ENCODE results near the gene LRRC71.

LRRC71 gene

DNA sequence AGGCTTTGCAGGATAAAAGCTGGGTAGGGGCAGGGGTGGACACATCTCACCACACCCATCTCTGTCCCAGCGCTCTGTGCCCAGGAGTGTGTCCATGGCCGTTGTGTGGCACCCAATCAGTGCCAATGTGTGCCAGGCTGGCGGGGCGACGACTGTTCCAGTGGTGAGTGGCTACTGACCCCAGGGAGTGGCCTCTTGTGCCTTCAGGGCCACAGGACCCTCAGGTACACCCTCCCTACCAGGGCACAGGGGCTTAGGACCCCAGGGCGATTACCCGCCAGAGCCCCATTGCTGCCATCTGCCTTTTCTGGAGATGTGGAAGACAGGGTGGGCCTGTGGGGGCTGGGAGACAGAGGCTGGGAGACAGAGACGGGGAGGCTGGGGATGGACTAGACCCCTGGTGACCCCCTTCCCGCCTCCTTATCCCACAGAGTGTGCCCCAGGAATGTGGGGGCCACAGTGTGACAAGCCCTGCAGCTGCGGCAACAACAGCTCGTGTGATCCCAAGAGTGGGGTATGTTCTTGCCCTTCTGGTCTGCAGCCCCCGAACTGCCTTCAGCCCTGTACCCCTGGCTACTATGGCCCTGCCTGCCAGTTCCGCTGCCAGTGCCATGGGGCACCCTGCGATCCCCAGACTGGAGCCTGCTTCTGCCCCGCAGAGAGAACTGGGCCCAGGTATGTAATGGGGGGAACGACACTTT is 14.1 kb upstream of the LRRC71 start:
- no peak for DNase-seq (ENCODE audit: low spot score)
- TF ChIP-seq, protein P1, sequence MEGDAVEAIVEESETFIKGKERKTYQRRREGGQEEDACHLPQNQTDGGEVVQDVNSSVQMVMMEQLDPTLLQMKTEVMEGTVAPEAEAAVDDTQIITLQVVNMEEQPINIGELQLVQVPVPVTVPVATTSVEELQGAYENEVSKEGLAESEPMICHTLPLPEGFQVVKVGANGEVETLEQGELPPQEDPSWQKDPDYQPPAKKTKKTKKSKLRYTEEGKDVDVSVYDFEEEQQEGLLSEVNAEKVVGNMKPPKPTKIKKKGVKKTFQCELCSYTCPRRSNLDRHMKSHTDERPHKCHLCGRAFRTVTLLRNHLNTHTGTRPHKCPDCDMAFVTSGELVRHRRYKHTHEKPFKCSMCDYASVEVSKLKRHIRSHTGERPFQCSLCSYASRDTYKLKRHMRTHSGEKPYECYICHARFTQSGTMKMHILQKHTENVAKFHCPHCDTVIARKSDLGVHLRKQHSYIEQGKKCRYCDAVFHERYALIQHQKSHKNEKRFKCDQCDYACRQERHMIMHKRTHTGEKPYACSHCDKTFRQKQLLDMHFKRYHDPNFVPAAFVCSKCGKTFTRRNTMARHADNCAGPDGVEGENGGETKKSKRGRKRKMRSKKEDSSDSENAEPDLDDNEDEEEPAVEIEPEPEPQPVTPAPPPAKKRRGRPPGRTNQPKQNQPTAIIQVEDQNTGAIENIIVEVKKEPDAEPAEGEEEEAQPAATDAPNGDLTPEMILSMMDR (IDR thresholded peaks at IDR 0.05; ENCODE audit: extremely low read depth, missing control alignments), result no peak

DNA sequence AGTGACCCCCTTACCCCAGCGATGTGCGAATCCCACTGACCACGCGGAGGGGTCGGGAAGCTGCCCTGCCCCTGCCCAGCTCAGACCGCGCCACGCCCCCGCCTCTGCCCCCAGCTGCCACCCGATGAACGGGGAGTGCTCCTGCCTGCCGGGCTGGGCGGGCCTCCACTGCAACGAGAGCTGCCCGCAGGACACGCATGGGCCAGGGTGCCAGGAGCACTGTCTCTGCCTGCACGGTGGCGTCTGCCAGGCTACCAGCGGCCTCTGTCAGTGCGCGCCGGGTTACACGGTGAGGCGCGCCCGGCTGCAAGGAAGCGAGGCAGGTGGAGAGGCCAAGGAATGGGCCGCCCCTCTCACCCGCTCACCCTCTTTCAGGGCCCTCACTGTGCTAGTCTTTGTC is 11.9 kb upstream of the LRRC71 start:
- no peak for DNase-seq (ENCODE audit: low spot score)
- TF ChIP-seq, protein P1 (IDR thresholded peaks at IDR 0.05; ENCODE audit: extremely low read depth, missing control alignments), result no peak

DNA sequence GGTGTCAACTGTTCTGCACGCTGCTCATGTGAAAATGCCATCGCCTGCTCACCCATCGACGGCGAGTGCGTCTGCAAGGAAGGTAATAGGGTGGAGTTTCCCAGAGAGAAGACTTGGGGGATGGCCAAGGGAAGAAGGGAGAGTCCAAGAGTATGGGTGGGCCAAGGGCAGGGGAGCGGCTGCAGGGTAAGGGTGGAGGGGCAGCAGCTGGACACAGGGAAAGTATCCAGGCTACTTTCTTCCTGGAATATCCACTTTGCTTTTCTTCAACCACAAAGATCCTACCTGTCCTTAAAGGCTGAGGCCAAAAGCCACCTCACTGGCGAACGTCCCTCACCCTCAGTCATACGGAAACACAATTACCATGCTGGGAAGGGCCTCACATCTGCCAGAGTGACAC is 11.5 kb upstream of the LRRC71 start:
- no peak for DNase-seq (ENCODE audit: low spot score)
- TF ChIP-seq, protein P1 (IDR thresholded peaks at IDR 0.05; ENCODE audit: extremely low read depth, missing control alignments), result no peak

DNA sequence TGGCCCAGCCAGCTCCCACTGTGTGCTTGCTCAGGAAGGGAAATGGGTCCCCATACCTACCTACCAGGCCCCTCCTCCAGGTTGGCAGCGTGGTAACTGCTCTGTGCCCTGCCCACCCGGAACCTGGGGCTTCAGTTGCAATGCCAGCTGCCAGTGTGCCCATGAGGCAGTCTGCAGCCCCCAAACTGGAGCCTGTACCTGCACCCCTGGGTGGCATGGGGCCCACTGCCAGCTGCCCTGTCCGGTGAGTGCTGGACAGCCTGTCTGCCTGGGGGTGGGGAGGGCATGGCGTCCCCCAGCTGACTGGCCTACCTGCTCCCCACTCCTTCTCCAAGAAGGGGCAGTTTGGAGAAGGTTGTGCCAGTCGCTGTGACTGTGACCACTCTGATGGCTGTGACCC is 10.8 kb upstream of the LRRC71 start:
- TF ChIP-seq, protein P1 (IDR thresholded peaks at IDR 0.05; ENCODE audit: extremely low read depth, missing control alignments), result no peak
- no peak for DNase-seq (ENCODE audit: low spot score)

DNA sequence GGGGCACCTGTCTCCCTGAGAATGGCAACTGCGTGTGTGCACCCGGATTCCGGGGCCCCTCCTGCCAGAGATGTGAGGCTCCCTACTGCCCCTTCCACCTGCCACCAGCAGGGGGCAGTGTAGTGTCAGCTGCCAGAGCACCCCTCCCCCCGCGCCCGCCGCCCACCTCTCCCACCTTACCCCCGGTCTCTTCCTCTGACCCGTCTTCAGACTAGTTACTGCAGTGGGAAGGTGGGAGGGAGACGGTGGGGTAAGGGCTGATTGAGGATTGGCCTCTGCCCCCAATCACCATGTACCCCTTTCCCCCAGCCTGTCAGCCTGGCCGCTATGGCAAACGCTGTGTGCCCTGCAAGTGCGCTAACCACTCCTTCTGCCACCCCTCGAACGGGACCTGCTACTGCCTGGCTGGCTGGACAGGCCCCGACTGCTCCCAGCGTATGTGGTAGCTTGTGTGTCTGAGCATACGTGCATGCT is 10.1 kb upstream of the LRRC71 start:
- peak; percentile 87 for DNase-seq (ENCODE audit: low spot score)
- TF ChIP-seq, protein P1 (IDR thresholded peaks at IDR 0.05; ENCODE audit: extremely low read depth, missing control alignments), result peak; percentile 82

DNA sequence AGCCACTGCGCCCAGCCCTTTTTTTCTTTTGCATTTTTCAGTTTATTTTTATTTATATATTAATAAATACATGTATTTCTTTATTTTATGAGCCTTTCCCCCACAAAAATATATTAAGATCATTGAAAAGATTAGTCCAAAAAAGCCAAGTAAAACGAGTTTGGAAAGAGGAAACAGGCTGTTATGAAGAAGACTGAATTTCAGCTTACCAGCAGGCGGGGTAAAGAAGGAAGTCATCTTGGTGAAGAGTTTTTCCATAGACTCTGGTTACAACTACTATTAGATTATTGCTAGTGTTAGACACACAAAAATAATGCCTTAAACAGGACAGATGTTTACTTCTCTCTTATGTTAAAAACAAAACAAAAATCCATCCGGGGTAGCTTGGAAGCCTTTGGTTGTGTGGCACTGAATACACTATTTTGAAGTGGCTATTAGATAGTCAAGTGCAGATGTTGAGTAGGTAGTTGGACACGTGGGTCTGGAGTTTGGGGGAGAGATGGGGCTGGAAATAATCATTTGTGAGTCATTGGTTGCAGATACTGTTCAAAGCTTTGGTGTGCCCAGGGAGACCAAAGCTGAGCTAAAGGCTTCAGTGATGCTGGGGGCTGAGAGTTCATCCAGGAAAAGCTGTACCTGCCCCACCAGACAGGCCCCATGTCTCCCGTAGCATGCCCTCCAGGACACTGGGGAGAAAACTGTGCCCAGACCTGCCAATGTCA is 8.7 kb upstream of the LRRC71 start:
- no peak for DNase-seq (ENCODE audit: low spot score)
- TF ChIP-seq, protein P1 (IDR thresholded peaks at IDR 0.05; ENCODE audit: extremely low read depth, missing control alignments), result no peak

DNA sequence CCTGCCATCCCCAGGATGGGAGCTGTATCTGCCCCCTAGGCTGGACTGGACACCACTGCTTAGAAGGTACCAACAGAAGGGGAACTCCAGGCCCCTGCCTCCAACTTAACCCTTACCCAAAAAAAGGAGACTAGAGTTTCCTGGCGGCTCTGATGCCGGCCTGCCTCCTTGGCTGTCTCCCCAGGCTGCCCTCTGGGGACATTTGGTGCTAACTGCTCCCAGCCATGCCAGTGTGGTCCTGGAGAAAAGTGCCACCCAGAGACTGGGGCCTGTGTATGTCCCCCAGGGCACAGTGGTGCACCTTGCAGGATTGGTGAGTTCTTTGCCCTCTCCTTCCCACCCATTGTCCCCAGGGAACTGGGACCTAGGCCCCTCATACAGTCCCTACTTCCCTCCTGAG is 8.1 kb upstream of the LRRC71 start:
- no peak for DNase-seq (ENCODE audit: low spot score)
- TF ChIP-seq, protein P1 (IDR thresholded peaks at IDR 0.05; ENCODE audit: extremely low read depth, missing control alignments), result no peak
